Amniotic epithelial cell (primary cell): Measurements from ENCODE around the gene ACP3.

ENCODE experiments used
- DNase-seq: peaks from one replicate; pipeline ENCODE4 v3.0.0-alpha.2; 2010; ENCODE audit warnings: low read depth

Gene ACP3

DNA sequence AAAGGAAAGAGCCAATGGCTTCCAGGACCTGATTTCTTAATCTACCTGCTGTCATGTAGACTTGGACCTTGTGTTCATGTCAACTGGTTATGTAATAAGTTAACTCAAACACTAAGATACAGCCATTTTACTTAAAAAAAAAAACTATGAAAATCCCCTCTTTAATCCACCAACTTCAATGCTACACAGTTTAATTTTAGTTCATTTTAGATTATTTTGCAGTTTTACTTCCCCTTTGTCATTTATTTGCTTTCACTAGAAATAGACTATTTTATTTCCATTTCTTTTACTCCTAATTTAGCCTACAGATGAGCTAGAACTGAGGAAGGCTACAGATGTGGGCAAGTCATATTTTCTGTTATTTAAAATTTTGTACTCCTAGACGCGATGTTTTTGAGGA lies 89.4 kb downstream of the ACP3 start:
- DNase-seq = no peak

DNA sequence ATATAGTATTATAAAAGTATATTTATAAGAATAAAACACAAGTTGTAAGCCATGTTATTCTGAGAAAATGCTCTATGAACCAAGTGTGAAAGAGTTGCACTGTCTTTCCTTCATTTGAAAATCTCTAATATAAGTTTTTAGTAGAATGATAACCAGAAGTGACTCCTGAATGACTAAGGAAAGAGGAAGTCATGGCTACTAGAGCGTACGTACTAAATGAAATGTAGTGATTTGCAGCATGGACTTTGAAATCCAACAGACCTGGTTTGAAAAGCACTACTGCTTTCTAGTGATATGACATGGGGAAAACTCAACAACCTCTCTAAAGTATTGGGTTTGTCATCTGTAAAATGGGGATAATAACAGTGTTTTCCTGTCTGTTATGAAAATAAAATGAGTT lies 89.8 kb downstream of the ACP3 start:
- DNase-seq = no peak
